ENCODE measurements around the gene GFRA3.
"Not testable (repeated sequence)": the region's sequence is repeated elsewhere in the genome, so short reads cannot be mapped to it uniquely, and the experiment has no call there.

GFRA3 gene

DNA sequence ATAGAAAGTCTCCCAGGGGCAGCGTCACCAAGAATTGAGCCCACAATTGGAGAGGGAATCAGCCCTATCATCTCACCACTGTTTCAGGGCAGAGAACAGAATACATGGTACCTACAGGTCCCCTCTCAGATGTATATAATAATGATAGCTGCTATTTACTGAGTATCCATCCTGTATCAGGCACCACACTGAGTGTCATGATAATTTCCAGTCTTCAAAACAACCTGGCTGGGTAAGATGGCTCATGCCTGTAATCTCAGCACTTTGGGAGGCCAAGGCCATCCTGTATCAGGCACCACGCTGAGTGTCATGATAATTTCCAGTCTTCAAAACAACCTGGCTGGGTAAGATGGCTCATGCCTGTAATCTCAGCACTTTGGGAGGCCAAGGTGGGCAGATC, 26.6 kb downstream of the GFRA3 start:
- in situ Hi-C loops (cut with MboI; ENCODE audit: low sequenced_read_pairs) = not testable (repeated sequence)

DNA sequence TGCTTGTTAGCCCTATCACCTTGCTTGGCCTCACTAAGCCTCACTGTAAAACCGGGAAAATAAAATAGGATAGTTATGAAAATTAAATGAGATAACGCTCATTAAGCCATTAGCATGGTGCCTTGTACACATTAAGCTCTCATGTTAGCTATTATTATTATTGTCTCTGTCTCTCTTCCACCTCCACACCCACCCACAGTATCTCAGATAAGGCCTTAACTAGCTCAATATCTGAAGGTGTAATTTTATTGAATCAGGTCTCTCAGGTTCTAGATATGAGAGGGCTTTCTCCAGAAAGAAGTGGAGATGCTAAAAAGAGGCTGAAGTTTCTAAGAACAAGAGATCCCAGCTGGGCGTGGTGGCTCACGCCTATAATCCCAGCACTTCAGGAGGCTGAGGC, 27.6 kb downstream of the GFRA3 start:
- in situ Hi-C loops (cut with MboI; ENCODE audit: low sequenced_read_pairs) = no loop called here

DNA sequence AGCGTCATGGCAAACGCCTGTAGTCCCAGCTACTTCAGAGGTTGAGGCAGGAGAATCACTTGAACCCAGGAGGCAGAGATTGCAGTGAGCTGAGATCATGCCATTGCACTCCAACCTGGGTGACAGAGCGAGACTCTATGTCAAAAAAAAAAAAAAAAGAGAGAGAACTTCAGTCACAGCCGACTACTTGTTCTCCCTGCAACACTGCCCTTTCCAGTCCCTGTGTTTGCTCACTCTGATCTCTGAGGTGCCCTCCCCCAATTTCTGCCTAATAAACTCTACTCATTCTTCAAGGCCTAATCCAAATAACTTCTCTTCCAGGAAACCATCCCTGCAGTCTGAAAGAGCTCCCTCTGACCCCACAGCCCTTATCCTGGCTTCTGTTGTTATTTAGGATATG, 28.1 kb downstream of the GFRA3 start:
- in situ Hi-C loops (cut with MboI; ENCODE audit: low sequenced_read_pairs) = no loop called here

DNA sequence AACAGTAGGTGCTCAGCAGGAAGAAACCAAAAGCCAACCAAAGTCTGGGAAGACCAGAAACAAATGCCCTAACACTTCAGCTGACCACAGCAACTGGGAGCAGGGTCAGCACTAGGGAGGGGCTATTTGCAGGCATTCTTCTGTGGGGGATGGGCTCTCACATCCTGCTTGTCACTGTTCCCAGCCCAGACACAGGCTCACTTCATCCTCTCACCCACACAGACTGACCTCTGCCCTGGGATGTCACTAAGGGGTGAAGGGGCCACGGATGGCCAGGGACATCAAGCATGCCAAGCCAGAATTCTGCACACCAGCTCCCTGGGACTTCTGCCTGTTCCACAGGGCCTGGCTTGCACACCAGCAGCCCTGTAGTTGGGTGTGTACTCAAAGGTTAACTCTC, 28.7 kb downstream of the GFRA3 start:
- in situ Hi-C loops (cut with MboI; ENCODE audit: low sequenced_read_pairs) = no loop called here

DNA sequence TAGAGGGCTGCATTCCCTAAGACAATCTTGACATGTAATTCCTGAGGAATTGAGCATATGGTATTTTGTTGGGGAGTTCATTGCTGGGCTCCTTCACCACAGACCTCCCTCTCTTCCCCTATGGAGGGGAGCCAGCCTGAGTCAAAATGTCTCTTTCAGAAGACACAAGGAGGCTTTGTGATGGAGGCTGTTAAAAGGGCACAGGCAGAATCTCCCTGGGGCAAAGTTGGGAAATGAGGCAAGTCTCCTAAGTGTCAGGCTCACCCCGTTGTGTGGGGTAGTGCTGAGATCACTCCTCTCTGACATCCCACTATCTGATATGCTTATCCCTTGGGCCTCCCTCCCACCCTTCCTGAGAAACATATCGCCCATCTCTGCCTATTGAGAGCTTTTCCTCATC, 30.6 kb downstream of the GFRA3 start:
- in situ Hi-C loops (cut with MboI; ENCODE audit: low sequenced_read_pairs) = no loop called here

DNA sequence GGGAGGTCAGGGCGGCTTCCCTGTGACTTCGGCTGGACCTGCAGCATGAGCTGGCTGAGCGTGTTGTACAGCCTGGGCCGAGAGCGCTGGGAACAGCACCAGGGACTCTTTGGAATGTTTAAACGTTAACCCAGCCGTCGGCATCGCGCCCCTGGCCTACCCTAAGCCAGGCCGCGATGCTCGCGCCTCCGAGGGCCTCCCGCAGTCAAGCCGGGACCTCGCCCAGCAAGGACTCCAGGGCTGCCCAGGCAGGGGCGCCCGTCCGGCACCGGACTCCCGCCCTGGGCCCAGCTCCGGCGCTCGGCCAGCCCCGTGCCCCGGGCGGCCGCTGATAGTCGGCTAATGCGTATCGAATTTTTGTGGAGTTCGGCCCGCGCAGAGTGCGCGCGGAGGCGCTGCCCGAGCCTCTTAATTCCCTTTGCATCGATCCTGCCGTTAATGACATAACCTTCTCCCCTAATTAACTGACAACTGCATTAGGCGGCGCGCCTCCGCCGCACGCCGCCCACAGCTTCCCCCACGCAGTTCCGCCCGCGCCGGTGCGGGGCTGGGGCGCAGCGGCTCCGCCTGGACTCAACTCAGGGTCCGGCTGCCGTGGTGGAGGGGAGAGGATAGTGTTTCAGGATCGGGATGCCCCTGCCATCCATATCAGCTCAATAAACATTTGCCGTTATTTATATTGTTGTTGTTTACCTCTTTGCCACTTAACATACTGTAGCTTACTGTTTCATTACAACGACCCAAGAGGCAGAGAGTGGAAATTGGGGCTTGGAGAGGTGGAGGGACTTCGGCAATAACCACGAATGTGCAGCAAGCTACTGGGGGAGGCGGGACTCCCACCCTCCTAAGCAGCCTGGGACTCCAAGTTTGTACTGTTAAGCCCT, 32.5 kb downstream of the GFRA3 start:
- in situ Hi-C loops (cut with MboI; ENCODE audit: low sequenced_read_pairs) = no loop called here

DNA sequence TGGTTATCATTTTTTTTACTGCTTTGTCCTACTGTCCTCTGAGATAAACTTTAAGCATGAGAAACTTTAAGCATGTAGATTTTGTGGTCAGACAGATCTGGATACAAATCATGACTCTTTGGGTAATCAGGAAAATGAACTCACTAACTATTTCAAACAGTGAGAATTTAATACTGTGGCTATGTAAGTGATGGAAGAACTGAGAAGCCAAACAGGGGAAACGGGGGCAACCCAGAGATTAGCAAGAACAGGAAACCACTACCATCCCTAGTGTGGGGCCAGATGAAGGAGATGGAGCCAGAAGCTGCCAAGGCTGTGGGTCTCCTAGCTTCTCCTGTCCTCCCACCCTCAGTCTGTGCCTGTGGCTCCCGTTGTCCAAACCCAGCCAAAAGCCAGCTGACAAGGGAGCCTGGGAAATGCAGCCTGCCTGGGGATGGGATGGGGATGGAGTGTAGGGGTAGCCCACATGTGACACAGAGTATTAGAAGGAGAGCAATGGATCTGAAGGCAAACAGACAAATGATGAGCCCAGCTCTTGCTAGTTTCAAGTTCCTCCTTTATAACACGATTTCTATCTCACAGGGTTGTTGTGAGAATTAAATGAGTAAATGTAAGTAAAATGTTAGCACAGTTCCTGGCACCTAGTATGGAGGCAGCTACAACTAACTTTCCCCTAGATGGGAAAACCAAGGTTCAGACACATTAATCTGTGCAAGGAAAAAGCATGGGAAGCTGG, 33.6 kb downstream of the GFRA3 start:
- in situ Hi-C loops (cut with MboI; ENCODE audit: low sequenced_read_pairs) = no loop called here

DNA sequence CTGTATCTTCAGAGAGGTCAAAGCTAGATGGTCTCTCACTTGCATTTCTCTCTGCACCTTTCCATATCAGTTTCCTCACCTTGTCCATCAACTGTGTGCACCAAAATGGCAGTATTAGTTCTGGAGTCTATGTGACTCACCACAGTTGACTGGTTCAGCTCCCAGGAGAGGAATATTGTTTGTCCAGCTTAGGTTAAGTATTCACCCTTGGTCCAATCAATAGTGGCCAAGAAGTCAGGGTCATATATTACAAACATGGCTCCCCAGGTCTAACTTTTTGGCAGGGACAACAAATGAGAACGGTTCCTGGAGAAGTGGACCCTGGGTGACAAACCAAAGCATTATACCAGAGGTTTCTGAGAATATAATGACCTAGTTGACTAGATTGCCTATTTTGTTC, 36.4 kb downstream of the GFRA3 start:
- in situ Hi-C loops (cut with MboI; ENCODE audit: low sequenced_read_pairs) = no loop called here

DNA sequence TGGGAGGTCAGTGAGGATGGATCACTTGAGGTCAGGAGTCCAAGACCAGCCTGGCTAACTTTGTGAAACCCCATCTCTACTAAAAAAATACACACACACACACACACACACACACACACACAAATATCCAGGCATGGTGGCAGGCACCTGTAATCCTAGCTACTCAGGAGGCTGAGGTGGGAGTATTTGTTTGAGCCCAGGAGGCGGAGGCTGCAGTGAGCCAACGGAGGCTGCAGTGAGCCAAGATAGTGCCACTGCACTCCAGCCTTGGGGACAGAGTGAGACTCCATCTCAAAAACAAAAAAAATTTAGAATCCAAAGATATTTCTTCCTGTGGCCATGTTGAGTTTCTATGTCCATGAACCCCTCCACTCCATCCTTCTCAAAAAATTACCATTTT, 39.8 kb downstream of the GFRA3 start:
- in situ Hi-C loops (cut with MboI; ENCODE audit: low sequenced_read_pairs) = no loop called here

DNA sequence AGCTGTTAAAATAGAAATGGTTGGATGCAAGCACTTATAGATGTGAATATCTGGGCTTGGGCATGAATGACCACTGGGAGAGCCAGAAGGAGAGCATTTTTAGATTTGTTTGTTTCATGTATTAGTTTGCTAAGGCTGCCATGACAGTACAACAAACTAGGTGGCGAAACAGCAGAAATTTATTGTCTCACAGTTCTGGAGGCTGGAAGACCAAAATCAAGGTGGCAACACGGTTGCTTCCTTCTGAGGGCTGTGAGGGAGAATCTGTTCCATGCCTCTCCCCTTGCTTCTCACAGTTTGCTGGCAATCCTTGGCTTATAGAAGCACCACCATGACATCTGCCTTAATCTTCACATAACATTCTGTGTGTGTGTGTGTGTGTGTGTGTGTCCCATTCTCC, 41.1 kb downstream of the GFRA3 start:
- in situ Hi-C loops (cut with MboI; ENCODE audit: low sequenced_read_pairs) = no loop called here

DNA sequence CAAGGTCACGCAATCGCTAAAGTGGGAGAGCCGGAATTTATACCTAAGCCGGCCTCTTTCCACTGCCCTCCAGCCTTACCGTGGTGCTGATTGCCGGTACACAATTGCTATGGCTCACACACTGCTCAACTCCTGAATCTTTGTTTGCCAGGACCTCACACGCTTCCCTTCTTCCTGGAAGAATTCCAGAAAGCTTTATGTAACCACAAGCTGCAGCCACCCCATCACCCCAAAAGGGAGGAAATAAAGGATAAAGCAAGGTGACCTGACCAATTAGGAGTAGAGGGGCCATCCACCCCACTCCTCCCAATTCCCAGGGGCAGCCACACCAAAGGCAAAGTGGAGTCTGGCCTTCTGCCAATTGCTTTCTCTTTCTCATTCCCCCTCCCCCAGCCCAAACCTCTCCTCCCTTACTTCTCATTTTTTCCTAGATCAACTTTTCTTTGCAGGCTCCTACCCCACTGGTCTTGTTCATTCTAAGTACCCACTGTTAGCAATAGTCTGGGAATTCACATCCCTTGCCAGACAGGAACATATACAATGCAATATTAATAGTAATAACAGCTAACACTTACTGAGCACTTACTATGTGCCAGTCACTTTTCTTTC, 43.3 kb downstream of the GFRA3 start:
- in situ Hi-C loops (cut with MboI; ENCODE audit: low sequenced_read_pairs) = no loop called here

DNA sequence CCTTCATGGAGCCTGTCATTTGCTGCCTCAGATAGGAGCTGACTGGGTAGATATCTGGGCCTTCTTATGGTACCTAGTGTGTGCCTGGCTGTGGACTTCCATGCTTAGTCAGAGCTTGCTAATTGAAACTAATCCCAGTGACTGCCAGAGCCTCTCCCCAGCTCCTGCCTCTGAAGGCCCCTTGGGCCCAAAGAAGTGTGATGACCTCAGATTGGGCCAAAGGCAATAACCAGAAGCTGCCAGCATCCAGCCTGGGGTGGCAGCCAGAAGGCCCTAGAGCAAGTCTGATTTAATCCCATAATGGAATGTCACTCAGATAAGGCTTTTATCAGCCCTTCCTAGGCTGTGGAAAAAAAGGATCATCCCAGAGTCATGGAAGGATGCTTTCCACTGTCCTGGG, 44.2 kb downstream of the GFRA3 start:
- in situ Hi-C loops (cut with MboI; ENCODE audit: low sequenced_read_pairs) = no loop called here

DNA sequence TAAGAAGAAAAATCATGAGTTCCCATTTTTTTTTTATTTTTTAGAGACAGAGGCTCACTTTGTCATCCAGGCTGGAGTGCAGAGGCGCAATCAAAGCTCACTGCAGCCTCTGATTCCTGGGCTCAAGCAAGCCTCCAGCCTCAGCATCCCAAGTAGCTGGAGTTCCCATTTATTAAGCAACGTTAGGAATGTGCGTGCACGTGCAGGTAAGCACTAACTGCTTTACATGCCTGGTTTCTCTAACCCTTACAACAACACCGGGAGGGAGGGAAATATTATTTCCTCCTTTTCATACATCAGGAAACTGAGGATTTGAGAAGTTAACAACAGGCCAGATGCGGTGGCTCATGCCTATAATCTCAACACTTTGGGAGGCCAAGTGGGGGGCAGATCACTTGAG, 45.0 kb downstream of the GFRA3 start:
- in situ Hi-C loops (cut with MboI; ENCODE audit: low sequenced_read_pairs) = no loop called here

DNA sequence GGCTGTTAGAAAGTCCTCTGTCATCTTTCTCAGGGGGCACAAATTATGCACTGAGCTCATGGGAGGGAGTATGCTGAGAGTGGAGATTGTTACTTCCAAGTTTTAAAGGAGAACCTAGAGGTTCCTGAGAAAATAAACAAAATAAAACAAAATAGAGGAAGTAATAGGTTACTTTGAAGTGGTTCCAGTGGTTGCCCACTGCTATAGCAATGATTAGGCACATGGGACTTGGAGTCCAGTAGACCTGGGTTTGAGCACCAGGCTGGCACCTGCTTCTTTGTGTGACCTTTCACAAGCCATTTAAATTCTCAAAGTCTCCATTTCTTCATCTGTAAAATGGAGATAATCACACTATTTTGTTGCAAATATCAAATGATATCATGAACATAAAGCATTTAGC, 47.5 kb downstream of the GFRA3 start:
- in situ Hi-C loops (cut with MboI; ENCODE audit: low sequenced_read_pairs) = no loop called here

DNA sequence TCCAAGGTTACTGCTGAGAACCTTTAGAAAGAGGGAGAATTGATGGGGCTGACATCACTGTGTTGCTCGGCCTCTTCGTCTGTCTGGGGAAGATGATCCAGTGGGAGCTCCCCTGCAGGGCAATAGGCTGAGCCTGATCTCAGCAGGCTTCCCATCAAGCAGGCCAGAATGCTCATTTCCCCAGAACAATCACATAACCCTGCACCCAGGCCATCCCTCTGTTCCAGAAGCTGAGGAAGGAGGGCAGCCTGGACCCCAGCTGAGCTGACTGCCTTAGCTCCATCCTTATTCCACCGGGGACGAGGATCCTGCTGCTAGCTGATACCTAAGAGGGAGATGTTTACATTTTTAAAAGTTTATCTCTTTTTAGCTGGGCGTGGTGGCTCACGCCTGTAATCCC, 49.7 kb downstream of the GFRA3 start:
- in situ Hi-C loops (cut with MboI; ENCODE audit: low sequenced_read_pairs) = no loop called here

DNA sequence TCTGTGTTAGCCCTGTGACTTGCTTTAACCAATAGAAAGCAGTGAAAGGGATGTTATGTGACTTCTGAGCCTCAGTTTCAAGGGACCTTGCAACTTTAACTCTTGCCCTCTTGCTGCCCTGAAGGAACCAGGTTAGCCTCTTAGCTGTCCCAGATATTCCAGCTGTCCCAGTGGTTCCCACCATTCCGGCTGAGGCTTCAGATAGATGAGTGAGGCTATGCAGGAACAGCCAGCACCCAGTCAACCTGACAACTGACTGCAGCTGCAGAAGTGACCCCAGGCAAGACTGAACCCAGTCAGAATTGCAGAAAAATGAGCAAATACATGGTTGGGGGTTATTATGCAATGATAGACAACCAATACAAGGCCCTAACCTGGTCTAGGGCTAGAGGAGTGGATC, 50.9 kb downstream of the GFRA3 start:
- in situ Hi-C loops (cut with MboI; ENCODE audit: low sequenced_read_pairs) = no loop called here

DNA sequence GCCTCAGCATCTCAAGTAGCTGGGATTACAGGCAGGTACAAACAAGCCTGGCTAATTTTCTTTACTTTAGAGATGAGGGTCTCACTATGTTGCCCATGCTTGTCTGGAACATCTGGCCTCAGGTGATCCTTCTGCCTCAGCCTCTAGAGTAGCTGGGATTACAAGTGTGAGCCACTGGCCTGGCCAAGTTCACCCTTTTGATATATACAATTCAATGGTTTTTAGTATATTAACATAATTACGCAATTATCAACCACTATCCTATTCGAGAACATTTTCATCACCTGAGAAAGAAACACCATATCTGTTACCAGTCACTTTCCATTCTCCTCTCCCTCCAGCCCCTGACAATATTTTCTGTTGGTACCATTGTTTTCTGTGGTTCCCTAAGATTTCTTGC, 57.6 kb downstream of the GFRA3 start:
- in situ Hi-C loops (cut with MboI; ENCODE audit: low sequenced_read_pairs) = no loop called here

DNA sequence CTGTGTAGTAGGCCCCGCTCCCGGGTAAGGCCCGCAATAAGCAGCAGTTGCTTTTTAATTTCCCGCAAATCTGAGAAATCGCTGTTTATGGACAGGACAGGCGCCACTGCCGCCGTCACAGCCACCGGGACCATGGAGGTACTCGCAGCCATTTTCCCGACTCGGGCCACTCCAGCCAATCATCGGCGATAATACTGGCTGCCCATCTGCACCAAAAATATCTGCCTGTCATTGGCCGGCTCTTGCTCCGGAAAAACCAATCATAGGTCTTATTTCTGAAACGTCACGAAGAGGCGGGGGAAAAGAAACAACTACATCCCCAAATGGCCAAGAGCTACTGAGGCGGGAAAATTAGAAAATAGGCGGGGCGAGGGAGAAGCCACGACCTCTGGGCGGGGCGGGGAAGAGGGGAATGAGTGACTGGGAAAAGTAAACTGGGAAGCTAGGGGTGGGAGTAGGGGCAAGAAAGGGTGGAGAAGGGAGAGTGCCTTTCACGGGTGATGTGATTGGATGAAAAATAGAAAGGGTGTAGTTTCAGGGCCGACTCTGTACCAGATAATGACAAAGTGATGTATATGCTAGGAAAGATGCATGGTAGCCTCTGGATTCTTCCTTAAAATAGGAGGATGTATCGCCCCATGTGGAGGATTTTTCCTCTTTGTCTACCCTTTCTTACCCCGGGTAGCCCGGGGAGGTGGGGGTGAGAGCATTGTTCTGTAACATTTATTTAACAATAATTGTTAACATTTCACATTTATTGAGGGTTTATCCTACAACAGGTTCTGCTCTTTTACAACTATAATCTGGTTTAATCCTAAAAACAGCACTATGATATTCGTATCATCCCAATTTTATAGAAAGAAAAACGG, 61.0 kb downstream of the GFRA3 start, which contains the start of gene CDC23:
TSS of gene CDC23 (minus strand) at position 163 of the 869 bp plus-strand sequence. CDS start at position 152, 11 bp downstream.
- in situ Hi-C loops (cut with MboI; ENCODE audit: low sequenced_read_pairs) = no loop called here

DNA sequence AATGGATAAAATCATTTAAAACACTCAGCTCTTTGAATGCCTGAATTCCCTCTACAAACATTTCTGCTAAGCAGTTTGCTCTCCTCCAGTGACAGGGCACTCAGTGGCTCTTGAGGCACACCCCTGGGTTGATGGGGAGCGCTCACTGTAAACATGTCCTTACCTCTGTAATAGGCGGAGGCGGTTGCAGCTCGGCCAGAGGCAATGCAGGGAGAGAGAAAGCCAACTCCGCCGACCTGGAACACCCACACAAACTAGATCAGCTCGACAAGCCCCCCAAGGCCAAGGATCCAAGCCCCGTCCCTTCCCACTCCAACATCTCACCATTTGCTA, 61.6 kb downstream of the GFRA3 start:
- in situ Hi-C loops (cut with MboI; ENCODE audit: low sequenced_read_pairs) = no loop called here

DNA sequence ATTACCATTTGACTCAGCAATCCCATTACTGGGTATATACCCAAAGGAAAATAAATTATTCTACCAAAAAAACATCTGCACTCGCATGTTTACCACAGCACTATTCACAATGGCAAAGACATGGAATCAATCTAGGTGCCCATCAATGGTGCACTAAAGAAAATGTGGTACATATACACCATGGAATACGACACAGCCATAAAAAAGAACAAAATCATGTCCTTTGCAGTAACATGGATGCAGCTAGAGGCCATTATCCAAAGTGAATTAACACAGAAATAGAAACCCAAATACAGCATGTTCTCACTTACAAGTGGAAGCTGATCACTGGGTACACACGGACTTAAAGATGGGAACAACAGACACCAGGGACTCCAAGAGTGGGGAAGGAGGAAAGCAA, 63.4 kb downstream of the GFRA3 start:
- in situ Hi-C loops (cut with MboI; ENCODE audit: low sequenced_read_pairs) = no loop called here
